Kidney (tissue), 14 donors: ENCODE measurements around the gene ARHGAP29. TPM values are rescaled to one million over a fixed set of nuclear protein-coding genes. Genes with fewer than 3 reads are reported as not detected.
"Not testable (repeated sequence)": the region's sequence is repeated elsewhere in the genome, so short reads cannot be mapped to it uniquely, and the experiment has no call there.

ENCODE experiments used
- DNase-seq, 5 donors: peaks; one replicate each; pipeline ENCODE4 v3.0.0-alpha.2; 2013 to 2020
- FAIRE-seq: peaks from 2 replicates; lab custom pipeline; 2012; peaks lifted over from hg19 to GRCh38; lab: Jason Lieb, UNC
- H3K27ac ChIP-seq, 2 donors: one replicate each; pipeline ENCODE4 v1.7.0; 2013; ENCODE audit warnings: low read depth in 2 of 2, low read length in 2 of 2, inconsistent platforms in 1 of 2
- H3K27me3 ChIP-seq: one replicate; pipeline ENCODE4 v1.7.1; 2013; ENCODE audit warnings: low read length, inconsistent platforms; ENCODE audit not compliant: control insufficient read depth, insufficient read depth
- H3K36me3 ChIP-seq, 3 donors: one replicate each; pipeline versions ENCODE4 v1.7.0 to v1.7.1; 2013; ENCODE audit warnings: low read length in 3 of 3, control low read depth in 1 of 3, inconsistent platforms in 1 of 3; ENCODE audit not compliant: insufficient read depth in 3 of 3, control insufficient read depth in 2 of 3
- H3K4me1 ChIP-seq, 3 donors: one replicate each; pipeline versions ENCODE4 v1.7.0 to v1.7.1; 2013; ENCODE audit warnings: low read length in 3 of 3, inconsistent platforms in 1 of 3, low read depth in 1 of 3; ENCODE audit not compliant: control insufficient read depth in 2 of 3, insufficient read depth in 2 of 3
- H3K4me3 ChIP-seq, 3 donors: one replicate each; pipeline versions ENCODE4 v1.7.0 to v1.8.1; 2013; ENCODE audit warnings: low read length in 3 of 3, control low read depth in 1 of 3, inconsistent platforms in 1 of 3
- H3K9ac ChIP-seq, 3 donors: one replicate each; pipeline versions ENCODE4 v1.7.0 to v1.7.1; 2013; ENCODE audit warnings: low read length in 3 of 3, control low read depth in 1 of 3, inconsistent platforms in 1 of 3
- H3K9me3 ChIP-seq, 3 donors: one replicate each; pipeline versions ENCODE4 v1.7.0 to v1.7.1; 2013; ENCODE audit warnings: low read length in 3 of 3, control low read depth in 1 of 3, inconsistent platforms in 1 of 3; ENCODE audit not compliant: control insufficient read depth in 2 of 3, insufficient read depth in 1 of 3
- intact Hi-C: fragments of 100-400 bp; cut with DNase I; formaldehyde crosslinking; loops from one replicate; pipeline ENCODE4 v1.11.1; 2022
- polyA plus RNA-seq: library from polyadenylated mRNA; stranded (reverse); fragments of 350-450 nt; fragmentation: Illumina TruSeq; extraction: RNeasy Lipid Tissue Mini Kit (QIAGEN cat#74804); gene quantifications from one replicate; pipeline ENCODE4 v1.2.3, GENCODE V29; 2014; ENCODE audit warnings: low read depth, low replicate concordance; ENCODE audit not compliant: insufficient read depth
- total RNA-seq: library from RNA; stranded (reverse); fragmentation: NEBNext Ultra II Directional; extraction: Animal tissue kit (Norgen Biotek cat#: 25700); gene quantifications from one replicate; pipeline ENCODE4 v1.2.1, GENCODE V29; 2021
- TF ChIP-seq, protein P1 (sequence below): IDR thresholded peaks from 3 replicates; pipeline ENCODE4 v1.5.1; 2012; ENCODE audit warnings: mild to moderate bottlenecking, moderate library complexity, borderline replicate concordance; ENCODE audit not compliant: insufficient read depth; ENCODE audit errors: extremely low read depth
- donor health status: control.
- donor health status: control.
- donor health status: control.
- donor health status: control.
- donor health status: control.
- donor health status: DM: yes; HTN: yes; CAD: no.
- donor health status: Normal renal cell carcinoma (clear cell type).

The ARHGAP29 gene
- total and polyA plus RNA-seq, 2 donors from 2014 or later: 15.9 to 145 TPM

DNA sequence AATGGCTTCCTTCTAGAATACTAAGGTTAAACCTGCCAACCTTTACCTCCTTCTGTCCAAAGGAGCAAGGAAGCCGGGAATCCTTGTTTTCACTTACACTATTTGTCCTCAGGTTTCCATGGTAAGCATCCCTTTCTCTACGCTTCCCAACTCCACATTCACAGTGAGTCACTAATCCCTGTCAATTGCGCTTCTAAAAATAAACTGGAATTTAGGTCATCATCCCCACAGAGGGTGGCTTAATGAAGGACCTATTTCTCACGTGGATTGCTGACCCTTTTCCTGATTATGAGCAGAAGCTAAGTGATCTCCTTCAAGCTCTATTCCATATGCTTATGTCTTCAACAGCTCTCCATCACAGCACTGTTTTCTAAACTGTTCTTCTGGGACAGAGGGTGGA lies 76.6 kb downstream of the ARHGAP29 start:
- H3K4me3 ChIP-seq: no peak overlapping the region
- H3K27me3 ChIP-seq: no peaks in the 10 kb centered on the region
- FAIRE-seq: no peak
- no peaks in the 10 kb centered on the region for H3K36me3 ChIP-seq
- TF ChIP-seq, protein P1, sequence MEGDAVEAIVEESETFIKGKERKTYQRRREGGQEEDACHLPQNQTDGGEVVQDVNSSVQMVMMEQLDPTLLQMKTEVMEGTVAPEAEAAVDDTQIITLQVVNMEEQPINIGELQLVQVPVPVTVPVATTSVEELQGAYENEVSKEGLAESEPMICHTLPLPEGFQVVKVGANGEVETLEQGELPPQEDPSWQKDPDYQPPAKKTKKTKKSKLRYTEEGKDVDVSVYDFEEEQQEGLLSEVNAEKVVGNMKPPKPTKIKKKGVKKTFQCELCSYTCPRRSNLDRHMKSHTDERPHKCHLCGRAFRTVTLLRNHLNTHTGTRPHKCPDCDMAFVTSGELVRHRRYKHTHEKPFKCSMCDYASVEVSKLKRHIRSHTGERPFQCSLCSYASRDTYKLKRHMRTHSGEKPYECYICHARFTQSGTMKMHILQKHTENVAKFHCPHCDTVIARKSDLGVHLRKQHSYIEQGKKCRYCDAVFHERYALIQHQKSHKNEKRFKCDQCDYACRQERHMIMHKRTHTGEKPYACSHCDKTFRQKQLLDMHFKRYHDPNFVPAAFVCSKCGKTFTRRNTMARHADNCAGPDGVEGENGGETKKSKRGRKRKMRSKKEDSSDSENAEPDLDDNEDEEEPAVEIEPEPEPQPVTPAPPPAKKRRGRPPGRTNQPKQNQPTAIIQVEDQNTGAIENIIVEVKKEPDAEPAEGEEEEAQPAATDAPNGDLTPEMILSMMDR: no peak
- no peak overlapping the region for H3K27ac ChIP-seq
- no peaks in the 10 kb centered on the region for H3K4me1 ChIP-seq
- intact Hi-C loops: no loop called here
- DNase-seq: peak in 1 of 5 donors; percentile 11
- no peak overlapping the region for H3K9ac ChIP-seq
- H3K9me3 ChIP-seq: no peaks in the 10 kb centered on the region

DNA sequence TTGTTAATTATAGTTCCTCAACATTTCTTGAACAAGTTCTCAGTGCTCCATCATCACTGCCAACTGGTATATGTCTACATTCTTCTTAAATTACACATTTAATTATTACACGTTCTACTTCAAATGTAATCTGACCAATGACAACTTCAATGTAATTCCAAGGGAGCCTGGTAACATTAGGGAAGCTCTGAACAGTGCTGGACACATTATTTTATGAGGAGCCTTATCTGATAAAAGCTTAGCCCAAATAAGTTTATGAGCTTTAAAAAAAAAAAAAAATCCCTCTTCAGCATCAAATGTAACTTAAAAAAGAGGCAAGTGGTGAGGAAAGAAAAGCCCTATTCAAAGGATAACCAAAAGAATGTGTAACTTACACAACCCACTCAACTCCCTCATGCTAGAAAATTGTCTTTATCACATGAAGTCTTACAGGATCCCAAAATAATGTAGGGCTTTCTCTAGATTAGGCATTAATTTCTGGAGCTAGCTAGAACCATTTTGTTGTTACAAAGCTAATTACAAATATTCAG lies 81.2 kb downstream of the ARHGAP29 start:
- FAIRE-seq: no peak
- Histone ChIP-seq H3K27ac (no peak overlapping the region), H3K9ac (no peak overlapping the region), H3K4me1 (peaks cover 0 to 3% (median 0%) of the 10 kb centered on the region in 3 donors), H3K4me3 (no peak overlapping the region), H3K27me3 (no peaks in the 10 kb centered on the region), H3K36me3 (no peaks in the 10 kb centered on the region), H3K9me3 (no peaks in the 10 kb centered on the region)
- intact Hi-C loops: no loop called here
- DNase-seq: no peak
- TF ChIP-seq, protein P1: no peak

DNA sequence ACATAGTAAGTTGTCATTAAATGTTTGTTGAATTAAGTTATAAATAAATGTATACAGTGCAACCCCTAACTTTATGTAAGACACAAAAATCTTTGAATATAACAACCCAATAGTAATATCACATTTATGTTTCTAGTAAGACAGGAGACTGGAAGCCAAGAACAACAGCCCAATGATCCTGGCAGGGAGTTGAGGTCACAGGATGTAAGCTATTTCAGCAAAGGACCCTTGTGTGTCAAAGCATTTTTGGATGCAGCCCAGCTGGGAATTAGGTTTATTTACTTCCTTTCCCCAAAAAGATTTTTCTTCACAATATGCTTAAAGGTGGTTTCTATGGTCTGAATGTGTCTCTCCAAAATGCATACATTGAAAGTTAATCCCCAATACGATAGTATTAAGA lies 82.4 kb downstream of the ARHGAP29 start:
- no peak for FAIRE-seq
- H3K9ac ChIP-seq: no peak overlapping the region
- H3K9me3 ChIP-seq: no peaks in the 10 kb centered on the region
- peak in 3 of 5 donors; percentile 22 to 71 (median 44) for DNase-seq
- peaks cover 0 to 3% (median 0%) of the 10 kb centered on the region in 3 donors for H3K4me1 ChIP-seq
- intact Hi-C loops: no loop called here
- H3K4me3 ChIP-seq: no peak overlapping the region
- TF ChIP-seq, protein P1: no peak
- no peak overlapping the region for H3K27ac ChIP-seq
- H3K27me3 ChIP-seq: no peaks in the 10 kb centered on the region
- H3K36me3 ChIP-seq: no peaks in the 10 kb centered on the region

DNA sequence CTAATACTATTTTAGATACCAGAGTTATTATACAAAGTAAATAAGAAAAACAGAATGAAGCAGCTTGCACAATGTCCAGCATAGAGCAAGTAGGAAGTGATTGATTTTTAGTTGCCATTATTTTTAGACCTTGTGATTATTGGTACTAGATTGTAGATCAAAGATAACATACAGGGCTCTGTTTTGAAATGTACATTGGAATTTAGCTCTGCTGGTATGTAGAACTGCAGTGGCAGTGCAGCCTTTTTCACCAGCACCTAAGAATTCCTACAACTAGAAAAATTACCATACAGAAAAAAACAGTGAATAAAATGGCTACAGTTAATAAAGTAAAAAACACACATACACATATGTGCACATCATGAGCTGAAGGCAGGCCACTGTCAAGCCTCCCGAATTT lies 84.3 kb downstream of the ARHGAP29 start:
- FAIRE-seq (no peak), DNase-seq (no peak)
- H3K27ac ChIP-seq: no peak overlapping the region
- no peak overlapping the region for H3K9ac ChIP-seq
- H3K36me3 ChIP-seq: no peaks in the 10 kb centered on the region
- H3K4me1 ChIP-seq: peaks cover 0 to 3% (median 0%) of the 10 kb centered on the region in 3 donors
- intact Hi-C loops: no loop called here
- no peaks in the 10 kb centered on the region for H3K27me3 ChIP-seq
- H3K9me3 ChIP-seq: no peaks in the 10 kb centered on the region
- no peak overlapping the region for H3K4me3 ChIP-seq
- TF ChIP-seq, protein P1: no peak

DNA sequence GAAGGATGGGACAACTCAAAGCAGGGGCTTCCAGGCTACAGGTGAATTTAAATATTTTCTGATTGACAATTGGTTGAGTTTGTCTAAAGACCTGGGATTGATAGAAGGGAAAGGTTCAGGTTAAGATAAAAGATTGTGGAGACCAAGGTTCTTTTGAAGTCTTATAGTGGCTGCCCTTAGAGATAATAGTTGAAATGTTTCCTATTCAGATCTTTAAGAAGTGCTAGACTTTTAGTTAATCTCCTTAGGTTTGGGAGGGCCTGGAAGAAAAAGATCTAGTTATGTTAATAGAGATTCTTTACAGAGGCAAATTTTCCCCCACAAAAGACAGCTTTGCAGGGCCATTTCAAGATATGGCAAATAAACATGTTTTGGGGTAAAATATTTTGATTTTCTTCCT lies 88.2 kb downstream of the ARHGAP29 start:
- intact Hi-C loops, H3K27me3 ChIP-seq, FAIRE-seq, DNase-seq, H3K4me1 ChIP-seq, H3K9me3 ChIP-seq, H3K9ac ChIP-seq, H3K4me3 ChIP-seq, H3K27ac ChIP-seq, H3K36me3 ChIP-seq: not testable (repeated sequence)
